Right lobe of liver (tissue), 4 donors: ENCODE results near the gene BTBD16.

Experiments
- POLR2A ChIP-seq: fragments of 450-650 bp; IDR thresholded peaks from one replicate; pipeline ENCODE4 v1.6.1; 2017; ENCODE audit warnings: antibody characterized with exemption, mild to moderate bottlenecking
- TF ChIP-seq, protein P1 (sequence below), 4 donors: fragments of 200-600 bp in 3 of 4; fragments of 450-650 bp in 1 of 4; IDR thresholded peaks; one replicate each; pipeline versions ENCODE4 v1.5.1 to v1.8.0; 2016 to 2022; ENCODE audit warnings: antibody characterized with exemption in 4 of 4, mild to moderate bottlenecking in 2 of 4
- donor health status: DM: no; HTN: no; CAD: no.
- donor health status: DM: no; HTN: no; CAD: no.
- donor health status: DM: no; HTN: yes; CAD: no.

DNA sequence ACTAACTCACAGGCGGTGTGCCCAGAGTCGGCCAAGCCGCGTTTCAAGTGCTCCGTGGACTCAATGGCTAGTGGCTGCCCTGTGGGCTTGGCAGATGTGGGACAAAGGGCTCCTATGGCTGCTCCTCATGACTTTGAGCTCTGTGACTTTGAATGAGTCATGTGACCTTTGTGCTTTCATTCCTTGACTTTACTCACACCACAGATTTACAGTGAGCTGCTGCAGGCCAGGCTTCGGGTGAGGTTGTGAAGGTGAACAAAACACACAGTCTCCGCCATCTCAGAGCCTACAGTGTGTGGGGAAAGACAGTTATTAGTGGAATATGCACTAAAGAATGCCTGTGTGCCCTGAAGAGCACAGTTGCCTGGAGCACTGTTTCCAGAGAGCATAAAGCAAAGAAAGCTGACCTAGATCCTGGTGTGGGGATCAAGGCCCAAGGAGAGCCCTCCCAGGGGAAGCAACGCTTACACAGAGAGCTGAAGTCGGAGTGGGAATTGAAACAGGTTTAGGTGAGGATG, 73.7 kb downstream of the BTBD16 start:
- TF ChIP-seq, protein P1, sequence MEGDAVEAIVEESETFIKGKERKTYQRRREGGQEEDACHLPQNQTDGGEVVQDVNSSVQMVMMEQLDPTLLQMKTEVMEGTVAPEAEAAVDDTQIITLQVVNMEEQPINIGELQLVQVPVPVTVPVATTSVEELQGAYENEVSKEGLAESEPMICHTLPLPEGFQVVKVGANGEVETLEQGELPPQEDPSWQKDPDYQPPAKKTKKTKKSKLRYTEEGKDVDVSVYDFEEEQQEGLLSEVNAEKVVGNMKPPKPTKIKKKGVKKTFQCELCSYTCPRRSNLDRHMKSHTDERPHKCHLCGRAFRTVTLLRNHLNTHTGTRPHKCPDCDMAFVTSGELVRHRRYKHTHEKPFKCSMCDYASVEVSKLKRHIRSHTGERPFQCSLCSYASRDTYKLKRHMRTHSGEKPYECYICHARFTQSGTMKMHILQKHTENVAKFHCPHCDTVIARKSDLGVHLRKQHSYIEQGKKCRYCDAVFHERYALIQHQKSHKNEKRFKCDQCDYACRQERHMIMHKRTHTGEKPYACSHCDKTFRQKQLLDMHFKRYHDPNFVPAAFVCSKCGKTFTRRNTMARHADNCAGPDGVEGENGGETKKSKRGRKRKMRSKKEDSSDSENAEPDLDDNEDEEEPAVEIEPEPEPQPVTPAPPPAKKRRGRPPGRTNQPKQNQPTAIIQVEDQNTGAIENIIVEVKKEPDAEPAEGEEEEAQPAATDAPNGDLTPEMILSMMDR (IDR thresholded peaks at IDR 0.05): no peak
- TF ChIP-seq POLR2A: no peak
